AG04450 (cell line): Measurements from ENCODE around the gene KRTAP5-8. TPM values are rescaled to one million over a fixed set of nuclear protein-coding genes. Genes with fewer than 3 reads are reported as not detected.

Experiments
- CTCF ChIA-PET: fragments of 300-600, 350-600 bp; formaldehyde crosslinking; extraction: SDS; loops from one replicate; lab custom pipeline; 2022; ENCODE audit warnings: antibody characterized with exemption, inconsistent platforms; lab: Charles Lee
- POLR2A ChIA-PET: fragments of 350-600 bp; formaldehyde crosslinking; extraction: SDS; loops from one replicate; lab custom pipeline; 2021; ENCODE audit warnings: antibody characterized with exemption, inconsistent platforms; lab: Yijun Ruan, JAX
- DNase-seq: peaks from one replicate; pipeline ENCODE4 v3.0.0-alpha.2; 2011; ENCODE audit warnings: low read depth, low spot score
- H3K27ac ChIP-seq: one replicate; pipeline ENCODE4 v1.5.1; 2012; ENCODE audit warnings: low read depth, low read length, control low read depth
- H3K27me3 ChIP-seq: one replicate; pipeline ENCODE4 v1.6.0; 2012; ENCODE audit warnings: low read length; ENCODE audit not compliant: control insufficient read depth, insufficient read depth
- H3K4me3 ChIP-seq: 2 replicates; pipeline ENCODE4 v1.5.1; 2011; ENCODE audit warnings: mild to moderate bottlenecking, low read depth, low read length, control low read depth
- H3K9me3 ChIP-seq: 2 replicates; pipeline ENCODE4 v1.5.1; 2012; ENCODE audit warnings: low read length; ENCODE audit not compliant: control insufficient read depth, insufficient read depth
- polyA plus RNA-seq: library from polyadenylated mRNA; depleted of rRNA; stranded (reverse); fragments of >200 nt; gene quantifications from 2 replicates; pipeline ENCODE4 v1.2.3, GENCODE V29; 2011
- TF ChIP-seq, protein P1 (sequence below): IDR thresholded peaks from 2 replicates; pipeline ENCODE4 v1.5.1; 2011; ENCODE audit warnings: low read depth, low read length, control low read depth, inconsistent platforms

Gene KRTAP5-8
- polyA plus RNA-seq, 1 experiment: 0.06 TPM

GRCh38 chr11:71491531-71491930 lies 46.3 kb upstream of the KRTAP5-8 start:
- TF ChIP-seq, protein P1, sequence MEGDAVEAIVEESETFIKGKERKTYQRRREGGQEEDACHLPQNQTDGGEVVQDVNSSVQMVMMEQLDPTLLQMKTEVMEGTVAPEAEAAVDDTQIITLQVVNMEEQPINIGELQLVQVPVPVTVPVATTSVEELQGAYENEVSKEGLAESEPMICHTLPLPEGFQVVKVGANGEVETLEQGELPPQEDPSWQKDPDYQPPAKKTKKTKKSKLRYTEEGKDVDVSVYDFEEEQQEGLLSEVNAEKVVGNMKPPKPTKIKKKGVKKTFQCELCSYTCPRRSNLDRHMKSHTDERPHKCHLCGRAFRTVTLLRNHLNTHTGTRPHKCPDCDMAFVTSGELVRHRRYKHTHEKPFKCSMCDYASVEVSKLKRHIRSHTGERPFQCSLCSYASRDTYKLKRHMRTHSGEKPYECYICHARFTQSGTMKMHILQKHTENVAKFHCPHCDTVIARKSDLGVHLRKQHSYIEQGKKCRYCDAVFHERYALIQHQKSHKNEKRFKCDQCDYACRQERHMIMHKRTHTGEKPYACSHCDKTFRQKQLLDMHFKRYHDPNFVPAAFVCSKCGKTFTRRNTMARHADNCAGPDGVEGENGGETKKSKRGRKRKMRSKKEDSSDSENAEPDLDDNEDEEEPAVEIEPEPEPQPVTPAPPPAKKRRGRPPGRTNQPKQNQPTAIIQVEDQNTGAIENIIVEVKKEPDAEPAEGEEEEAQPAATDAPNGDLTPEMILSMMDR: no peak
- POLR2A ChIA-PET: no interaction called here

GRCh38 chr11:71491940-71492339 lies 45.9 kb upstream of the KRTAP5-8 start:
- DNase-seq: no peak
- no peak overlapping the region for H3K4me3 ChIP-seq
- CTCF ChIA-PET: no interaction called here
- POLR2A ChIA-PET: no interaction called here
- H3K27me3 ChIP-seq: no peaks in the 10 kb centered on the region
- no peak overlapping the region for H3K27ac ChIP-seq
- TF ChIP-seq, protein P1: no peak
- H3K9me3 ChIP-seq: no peaks in the 10 kb centered on the region; the same call in 1 of the 2 replicates

More at GRCh38 chr11:71491531-71491930, 46.3 kb upstream of the KRTAP5-8 start:
- Histone ChIP-seq H3K9me3 (no peaks in the 10 kb centered on the region; the same call in 1 of the 2 replicates), H3K27me3 (no peaks in the 10 kb centered on the region), H3K27ac (no peak overlapping the region), H3K4me3 (no peak overlapping the region)
- no peak for DNase-seq
- CTCF ChIA-PET: no interaction called here

GRCh38 chr11:71495286-71496230 lies 42.3 kb upstream of the KRTAP5-8 start:
- no peak for DNase-seq
- POLR2A ChIA-PET: no interaction called here
- H3K4me3 ChIP-seq: no peak overlapping the region
- no peaks in the 10 kb centered on the region for H3K27me3 ChIP-seq
- H3K9me3 ChIP-seq: no peaks in the 10 kb centered on the region; the same call in 1 of the 2 replicates
- H3K27ac ChIP-seq: no peak overlapping the region
- CTCF ChIA-PET: no interaction called here
- TF ChIP-seq, protein P1: no peak

DNA sequence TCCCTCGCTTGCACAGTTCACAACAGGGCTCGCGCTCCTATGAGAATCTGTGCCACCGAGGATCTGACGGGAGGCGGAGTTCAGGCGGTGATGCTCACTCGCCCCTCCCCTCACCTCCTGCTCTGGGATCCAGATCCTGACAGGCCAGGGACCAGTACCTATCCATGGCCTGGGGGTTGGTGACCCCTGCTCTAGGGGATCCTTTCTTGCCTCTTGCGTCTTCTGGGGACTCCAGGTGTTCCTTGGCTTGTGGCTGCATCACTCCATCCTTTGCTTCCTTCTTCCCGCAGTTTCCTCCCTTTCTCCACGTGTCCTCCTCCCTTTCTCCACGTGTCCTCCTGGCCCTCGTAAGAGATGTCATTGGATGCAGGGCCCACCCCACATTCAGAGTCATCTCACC lies 41.4 kb upstream of the KRTAP5-8 start:
- no peaks in the 10 kb centered on the region; the same call in 1 of the 2 replicates for H3K9me3 ChIP-seq
- CTCF ChIA-PET: no interaction called here
- no peak overlapping the region for H3K4me3 ChIP-seq
- TF ChIP-seq, protein P1: no peak
- no peaks in the 10 kb centered on the region for H3K27me3 ChIP-seq
- no peak for DNase-seq
- H3K27ac ChIP-seq: no peak overlapping the region
- POLR2A ChIA-PET: no interaction called here

DNA sequence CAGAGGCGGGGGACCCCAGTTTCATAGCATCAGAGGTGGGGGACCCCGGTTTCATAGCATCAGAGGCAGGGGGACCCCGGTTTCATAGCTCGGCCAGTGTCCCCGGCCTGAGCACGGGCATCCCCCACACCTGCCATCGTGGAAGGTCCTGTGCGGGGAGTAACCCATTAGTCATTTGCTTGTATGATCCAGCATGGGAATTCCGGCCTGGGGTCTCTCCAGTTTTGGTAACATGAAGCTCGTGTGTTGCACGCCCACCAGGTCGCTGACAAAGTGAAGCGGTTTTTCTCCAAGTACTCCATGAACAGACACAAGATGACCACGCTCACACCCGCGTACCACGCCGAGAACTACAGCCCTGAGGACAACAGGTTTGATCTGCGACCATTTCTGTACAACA lies 39.7 kb upstream of the KRTAP5-8 start:
- no peak for DNase-seq
- Histone ChIP-seq H3K27me3 (no peaks in the 10 kb centered on the region), H3K27ac (no peak overlapping the region), H3K4me3 (no peak overlapping the region), H3K9me3 (no peaks in the 10 kb centered on the region; the same call in 1 of the 2 replicates)
- ChIA-PET POLR2A (no interaction called here), CTCF (no interaction called here)
- TF ChIP-seq, protein P1: no peak
